ENCODE data around the gene KCTD2. TPM values are rescaled to one million over a fixed set of nuclear protein-coding genes. Genes with fewer than 3 reads are reported as not detected.

Gene KCTD2
- total and polyA plus RNA-seq, 2 of the 13 experiments (the other 11 are each of a cell fraction or from before 2014, with no cell fraction given): 28.3 to 32.6 TPM

GRCh38 chr17:75012346-75013091 is 34.5 kb upstream of the KCTD2 start, which contains the start of gene MRPL58 (continued):
- TF ChIP-seq ZNF577 (CRISPR knock-in tag; IDR thresholded peaks at IDR 0.05; ENCODE audit: borderline replicate concordance, low read depth) (no peak), ETV5 (CRISPR knock-in tag; IDR thresholded peaks at IDR 0.05; ENCODE audit: borderline replicate concordance) (peak; percentile 88), ZNF615 (CRISPR knock-in tag; IDR thresholded peaks at IDR 0.05; ENCODE audit: borderline replicate concordance) (peak; percentile 96; the same call in 1 of the 2 replicates), IKZF1 (IDR thresholded peaks at IDR 0.05) (no peak), RBM22 (optimal IDR thresholded peaks at IDR 0.05; ENCODE audit: low read length) (no peak), ZNF660 (CRISPR knock-in tag; IDR thresholded peaks at IDR 0.05; ENCODE audit: borderline replicate concordance, low read depth) (peak; percentile 46; the same call in 1 of the 2 replicates), DBP (CRISPR knock-in tag; IDR thresholded peaks at IDR 0.05; ENCODE audit: not compliant biosample characterization) (peak; percentile 98), KDM5B (CRISPR knock-in tag; IDR thresholded peaks at IDR 0.05; ENCODE audit: borderline replicate concordance) (peak; percentile 98), PTBP1 (IDR thresholded peaks at IDR 0.05; ENCODE audit: low read depth, low read length, poor library complexity, severe bottlenecking) (peak; percentile 96), SOX13 (IDR thresholded peaks at IDR 0.05) (peak; percentile 35), SOX13 (CRISPR knock-in tag; conservative IDR thresholded peaks at IDR 0.05 in 1 of 2, IDR thresholded peaks at IDR 0.05 in 1 of 2) (peak in 1 of 2 experiments; percentile 69; a peak in 2 of 4 replicates), ZFP62 (CRISPR knock-in tag; IDR thresholded peaks at IDR 0.05) (0 out of 2 replicates have a peak, but pooled peaks have one; percentile 20), ZBTB2 (CRISPR knock-in tag; IDR thresholded peaks at IDR 0.05; ENCODE audit: low read depth) (peak; percentile 96), TFAP4 (IDR thresholded peaks at IDR 0.05; ENCODE audit: borderline replicate concordance, low read depth) (peak; percentile 69; the same call in 1 of the 2 replicates), ZNF343 (CRISPR knock-in tag; IDR thresholded peaks at IDR 0.05) (peak; percentile 96; the same call in 1 of the 2 replicates), ESRRA (CRISPR knock-in tag; IDR thresholded peaks at IDR 0.05; ENCODE audit: low read depth) (peak; percentile 87), BCLAF1 (IDR thresholded peaks at IDR 0.05) (no peak), FOXA3 (CRISPR knock-in tag; IDR thresholded peaks at IDR 0.05) (peak; percentile 69), RCOR2 (CRISPR knock-in tag; IDR thresholded peaks at IDR 0.05) (peak; percentile 61; the same call in 1 of the 2 replicates), KAT2B (IDR thresholded peaks at IDR 0.05; ENCODE audit: borderline replicate concordance, low read depth, low read length) (no peak), ZBTB3 (CRISPR knock-in tag; IDR thresholded peaks at IDR 0.05; ENCODE audit: borderline replicate concordance, low read depth) (peak; percentile 92; the same call in 1 of the 2 replicates), MIXL1 (CRISPR knock-in tag; IDR thresholded peaks at IDR 0.05) (peak; percentile 64), PAWR (CRISPR knock-in tag; IDR thresholded peaks at IDR 0.05; ENCODE audit: borderline replicate concordance) (peak; percentile 74; the same call in 1 of the 2 replicates), ZNF256 (CRISPR knock-in tag; conservative IDR thresholded peaks at IDR 0.05) (peak; percentile 83)

Data from HepG2 (cell line).